IPS-15b (cell line): Measurements from ENCODE around the gene HOXA4.

Experiments
- H3K27me3 ChIP-seq: one replicate; pipeline ENCODE4 v1.6.1; 2013; ENCODE audit warnings: low read length; ENCODE audit not compliant: control insufficient read depth, insufficient read depth
- H3K36me3 ChIP-seq: one replicate; pipeline ENCODE4 v1.6.1; 2013; ENCODE audit warnings: low read length; ENCODE audit not compliant: control insufficient read depth, insufficient read depth
- H3K4me1 ChIP-seq: one replicate; pipeline ENCODE4 v1.6.1; 2013; ENCODE audit warnings: mild to moderate bottlenecking, low read length; ENCODE audit not compliant: control insufficient read depth, insufficient read depth
- H3K4me3 ChIP-seq: one replicate; pipeline ENCODE4 v1.5.1; 2013; ENCODE audit warnings: low read depth, low read length
- H3K9ac ChIP-seq: one replicate; pipeline ENCODE4 v1.6.1; 2013; ENCODE audit warnings: low read depth, mild to moderate bottlenecking, low read length
- H3K9me3 ChIP-seq: one replicate; pipeline ENCODE4 v1.6.1; 2013; ENCODE audit warnings: mild to moderate bottlenecking, low read length; ENCODE audit not compliant: control insufficient read depth, insufficient read depth

The HOXA4 gene

DNA sequence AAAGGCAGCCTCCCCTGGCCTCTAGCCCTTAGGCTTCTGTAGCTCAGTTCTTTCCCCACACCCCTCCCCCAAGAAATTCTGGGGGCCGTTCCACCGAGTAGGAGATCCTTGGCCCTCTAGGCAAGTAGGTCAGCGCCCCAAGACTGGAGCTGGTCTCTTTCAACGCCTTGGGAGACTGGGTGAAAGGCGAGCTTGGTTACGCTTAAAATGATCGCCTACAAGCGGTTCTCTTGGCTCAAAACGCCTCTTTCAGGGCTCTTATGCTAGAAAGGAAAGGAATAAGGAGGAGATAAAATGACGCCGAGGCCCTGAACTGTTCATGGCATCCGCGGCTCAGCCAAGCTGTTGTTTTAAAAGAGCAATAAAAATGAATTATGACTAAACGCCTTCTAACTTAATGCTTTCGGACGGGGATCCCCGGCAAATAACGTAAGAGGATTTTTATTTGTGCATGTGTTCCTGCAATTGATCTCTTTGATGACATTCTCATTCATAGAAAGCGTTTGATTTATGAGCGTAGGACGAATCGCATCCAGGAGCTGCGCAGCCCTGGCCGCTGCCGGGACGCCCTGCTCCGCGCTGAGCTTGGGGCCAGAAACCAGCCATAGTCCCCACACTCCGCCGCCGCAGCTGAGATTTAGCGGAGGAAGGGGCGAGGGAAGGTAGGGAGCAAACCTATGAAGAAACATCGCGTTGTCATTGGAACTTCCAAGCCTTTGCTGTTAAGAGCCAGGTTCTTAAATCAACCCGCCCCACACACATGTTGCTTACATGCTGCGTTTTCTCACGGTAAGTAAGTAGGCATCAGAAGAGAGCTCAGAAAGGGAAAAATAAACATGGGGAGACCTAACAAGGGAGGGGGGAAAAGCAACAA is 31.7 kb downstream of the HOXA4 start:
- Histone ChIP-seq H3K4me3 (peak overlapping the region; percentile 33), H3K9ac (no peak overlapping the region), H3K27me3 (peaks cover 93% of the 10 kb centered on the region), H3K4me1 (peaks cover 14% of the 10 kb centered on the region), H3K36me3 (no peaks in the 10 kb centered on the region), H3K9me3 (no peaks in the 10 kb centered on the region)

- H3K9ac ChIP-seq, result no peak overlapping the region
- H3K36me3 ChIP-seq, result no peaks in the 10 kb centered on the region
- H3K9me3 ChIP-seq, result no peaks in the 10 kb centered on the region
- H3K27me3 ChIP-seq, result peaks cover 93% of the 10 kb centered on the region
- H3K4me1 ChIP-seq, result peaks cover 17% of the 10 kb centered on the region
- peak overlapping the region; percentile 54 for H3K4me3 ChIP-seq
These were observed 32.6 kb downstream of the HOXA4 start for GRCh38 chr7:27097686-27098577.

DNA sequence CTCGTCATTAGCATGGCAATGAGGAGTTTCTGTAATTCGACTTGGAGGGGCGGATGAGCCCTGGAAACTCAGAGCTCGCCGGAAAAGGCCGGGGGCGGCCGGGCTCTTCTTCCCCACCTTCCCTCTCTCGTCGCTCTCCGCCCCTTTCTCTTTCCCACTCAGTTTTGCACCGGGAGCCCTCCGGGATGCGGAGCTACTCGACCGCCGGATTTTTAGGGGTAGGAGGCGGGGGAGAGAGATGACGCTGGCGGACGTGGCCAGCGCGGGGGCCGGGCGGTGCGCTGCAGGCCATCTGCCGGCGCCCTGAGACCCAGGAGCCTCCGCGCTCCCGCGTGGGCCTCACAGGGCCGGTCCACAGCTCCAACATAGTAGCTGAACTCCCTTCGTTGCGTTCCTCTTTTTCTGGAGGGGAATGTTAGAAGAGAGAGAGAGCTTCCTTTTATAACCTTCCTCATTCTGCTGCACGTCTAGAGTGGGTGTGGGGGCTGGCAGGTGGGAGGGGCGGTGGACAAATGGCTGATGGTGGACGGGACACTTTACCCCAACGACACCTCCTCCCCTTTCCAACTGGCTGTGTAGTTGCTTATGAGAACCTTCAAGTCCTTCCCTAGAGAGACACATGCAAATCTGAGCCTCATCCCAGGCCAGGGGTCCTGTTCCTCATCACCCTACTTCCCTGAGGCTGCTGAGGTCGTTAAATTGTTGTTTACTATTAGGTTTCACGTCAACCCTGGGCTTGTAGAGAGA is 33.6 kb downstream of the HOXA4 start:
- Histone ChIP-seq H3K9ac (no peak overlapping the region), H3K9me3 (no peaks in the 10 kb centered on the region), H3K36me3 (no peaks in the 10 kb centered on the region), H3K4me3 (peak overlapping the region; percentile 54), H3K27me3 (peaks cover 93% of the 10 kb centered on the region), H3K4me1 (peaks cover 25% of the 10 kb centered on the region)

DNA sequence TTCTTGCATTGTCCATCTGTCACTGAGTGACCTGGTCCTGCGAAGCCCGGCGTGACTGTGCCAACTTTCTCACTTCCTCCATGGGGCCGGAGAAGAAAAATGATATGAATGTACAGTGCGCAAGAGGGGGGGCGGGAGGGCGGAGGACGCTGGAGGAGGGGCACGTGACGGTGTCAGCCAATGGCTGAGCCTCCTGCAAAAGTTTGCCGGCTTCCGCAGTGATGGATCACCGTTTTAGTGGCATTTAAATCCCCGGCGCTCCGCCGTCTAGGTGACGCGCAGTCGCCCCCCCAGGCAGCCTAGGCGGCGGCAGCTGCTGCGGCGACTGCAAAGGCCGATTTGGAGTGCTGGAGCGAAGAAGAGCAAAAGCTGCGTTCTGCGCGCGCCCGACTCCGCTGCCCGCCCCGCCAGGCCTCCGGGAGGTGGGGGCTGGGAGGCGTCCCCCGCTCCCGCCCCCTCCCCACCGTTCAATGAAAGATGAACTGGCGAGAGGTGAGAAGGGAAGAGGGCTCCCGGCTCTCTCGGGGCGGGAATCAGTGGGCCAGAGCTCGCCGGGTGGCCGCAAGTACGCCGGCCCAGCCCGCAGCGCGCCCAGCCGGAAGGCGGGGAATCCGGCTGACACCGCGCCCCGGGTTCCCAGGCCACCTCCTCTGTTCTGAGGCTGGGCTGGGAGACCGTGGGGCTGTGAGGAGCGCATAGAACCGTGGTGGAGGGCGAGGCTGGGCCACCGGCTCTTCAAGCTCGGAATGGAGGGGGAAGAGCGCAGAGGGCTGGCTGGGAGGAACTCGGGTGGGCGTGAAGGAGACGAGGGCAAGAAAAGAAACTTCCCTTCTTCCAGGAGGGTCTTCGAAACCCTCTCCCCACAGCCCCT is 34.4 kb downstream of the HOXA4 start, which contains the start of gene HOXA1:
Gene HOXA1, minus strand, starts transcription at position 104 of the 871 bp plus-strand sequence. Its CDS starts 88 bp downstream, at position 16.
- H3K36me3 ChIP-seq, result no peaks in the 10 kb centered on the region
- no peaks in the 10 kb centered on the region for H3K9me3 ChIP-seq
- H3K9ac ChIP-seq, result no peak within 1 kb of the TSS
- peak within 1 kb of the TSS; percentile 54 for H3K4me3 ChIP-seq
- peaks cover 32% of the 10 kb centered on the region for H3K4me1 ChIP-seq
- H3K27me3 ChIP-seq, result peaks cover 90% of the 10 kb centered on the region

GRCh38 chr7:27095050-27095896 is 35.3 kb downstream of the HOXA4 start:
- Histone ChIP-seq H3K9me3 (no peaks in the 10 kb centered on the region), H3K27me3 (peaks cover 90% of the 10 kb centered on the region), H3K36me3 (no peaks in the 10 kb centered on the region), H3K4me3 (peak overlapping the region; percentile 37), H3K9ac (no peak overlapping the region), H3K4me1 (peaks cover 32% of the 10 kb centered on the region)

DNA sequence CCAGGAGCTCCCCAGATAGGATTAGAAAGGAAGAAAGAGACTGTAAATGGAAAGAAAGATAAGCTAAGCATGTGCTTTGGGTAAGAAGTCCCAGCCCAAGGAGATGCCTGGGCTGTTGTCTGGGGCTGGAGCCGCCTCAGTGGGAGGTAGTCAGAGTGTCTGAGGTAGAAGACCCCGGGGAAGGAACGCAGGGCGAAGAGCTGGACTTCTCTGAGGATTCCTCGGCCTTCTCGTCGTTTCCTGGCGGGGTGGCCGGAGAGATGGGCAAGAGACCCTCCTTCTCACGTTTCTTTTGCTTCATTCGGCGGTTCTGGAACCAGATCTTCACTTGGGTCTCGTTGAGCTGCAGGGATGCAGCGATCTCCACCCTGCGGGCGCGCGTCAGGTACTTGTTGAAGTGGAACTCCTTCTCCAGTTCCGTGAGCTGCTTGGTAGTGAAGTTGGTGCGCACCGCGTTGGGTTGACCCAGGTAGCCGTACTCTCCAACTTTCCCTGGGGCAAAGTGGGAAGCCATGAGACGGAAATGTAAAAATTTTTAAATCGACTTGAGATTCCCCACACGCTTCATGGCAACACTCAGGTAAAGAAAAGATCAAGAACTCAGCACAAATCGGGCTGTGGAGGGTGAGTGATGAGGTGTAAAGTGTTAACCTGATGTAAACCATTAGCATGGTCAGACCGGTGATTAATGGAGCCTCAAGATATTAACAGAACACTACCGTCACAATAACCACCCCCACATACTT is 36.1 kb downstream of the HOXA4 start:
- H3K9me3 ChIP-seq, result no peaks in the 10 kb centered on the region
- peaks cover 90% of the 10 kb centered on the region for H3K27me3 ChIP-seq
- H3K36me3 ChIP-seq, result no peaks in the 10 kb centered on the region
- peak overlapping the region; percentile 37 for H3K4me3 ChIP-seq
- no peak overlapping the region for H3K9ac ChIP-seq
- peaks cover 35% of the 10 kb centered on the region for H3K4me1 ChIP-seq

- Histone ChIP-seq H3K36me3 (no peaks in the 10 kb centered on the region), H3K9ac (no peak overlapping the region), H3K9me3 (no peaks in the 10 kb centered on the region), H3K27me3 (peaks cover 90% of the 10 kb centered on the region), H3K4me1 (peaks cover 37% of the 10 kb centered on the region), H3K4me3 (no peak overlapping the region)
These were observed 37.2 kb downstream of the HOXA4 start for GRCh38 chr7:27093184-27093895.

GRCh38 chr7:27092819-27093110 is 37.8 kb downstream of the HOXA4 start:
- Histone ChIP-seq H3K9me3 (no peaks in the 10 kb centered on the region), H3K27me3 (peaks cover 90% of the 10 kb centered on the region), H3K36me3 (no peaks in the 10 kb centered on the region), H3K4me3 (peak overlapping the region; percentile 10), H3K9ac (no peak overlapping the region), H3K4me1 (peaks cover 37% of the 10 kb centered on the region)

DNA sequence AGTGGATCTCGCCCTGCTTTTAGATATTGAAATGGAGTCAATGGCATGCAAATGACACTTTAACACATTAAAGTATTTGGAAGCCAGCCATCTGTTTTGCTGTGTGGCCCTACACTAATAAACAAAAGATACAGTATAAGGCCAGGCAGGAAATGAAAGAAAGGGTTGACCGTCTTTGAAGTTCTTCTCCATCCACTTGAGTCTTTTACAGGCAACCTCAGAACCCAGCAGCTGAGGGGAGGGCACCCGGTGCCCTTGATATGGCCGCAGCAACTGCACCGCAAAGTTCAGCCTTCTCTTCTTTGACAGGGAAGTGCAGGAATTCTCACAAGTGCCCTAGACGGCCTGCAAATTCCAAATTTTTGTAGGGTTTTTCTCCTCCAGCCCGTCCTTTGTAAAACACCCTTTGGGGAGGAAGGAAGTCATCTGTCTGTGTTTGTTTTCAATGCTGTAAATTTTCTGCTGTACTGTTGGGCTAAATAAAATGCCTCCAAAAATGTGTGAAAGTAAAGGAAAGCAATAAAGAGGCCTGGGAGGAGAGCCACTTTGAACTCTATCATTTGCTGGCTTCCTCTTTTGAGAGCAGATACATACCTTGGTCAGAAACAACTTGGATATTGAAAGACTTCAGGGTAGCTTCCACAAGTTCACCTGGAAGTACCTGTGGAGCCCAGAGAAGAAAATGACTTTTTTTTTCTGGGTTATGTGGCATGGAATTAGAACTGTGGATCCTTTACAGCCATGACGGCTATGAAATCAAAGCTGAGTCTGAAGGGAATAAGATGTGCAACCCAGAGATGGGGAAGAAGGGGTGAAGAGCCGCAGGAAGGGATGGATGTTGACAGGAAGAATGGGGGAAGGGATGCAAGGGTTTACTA is 38.4 kb downstream of the HOXA4 start:
- Histone ChIP-seq H3K4me3 (peak overlapping the region; percentile 10), H3K9me3 (no peaks in the 10 kb centered on the region), H3K27me3 (peaks cover 90% of the 10 kb centered on the region), H3K36me3 (no peaks in the 10 kb centered on the region), H3K9ac (no peak overlapping the region), H3K4me1 (peaks cover 33% of the 10 kb centered on the region)
